AG10803 (cell line): ENCODE data around the gene NTRK2.
"Not testable (repeated sequence)": the region's sequence is repeated elsewhere in the genome, so short reads cannot be mapped to it uniquely, and the experiment has no call there.

Experiments
- DNase-seq: peaks from one replicate; pipeline ENCODE4 v3.0.0; 2010; ENCODE audit warnings: low read depth
- H3K4me3 ChIP-seq: 2 replicates; pipeline ENCODE4 v1.5.1; 2011; ENCODE audit warnings: mild to moderate bottlenecking, low read length, control low read depth
- CTCF ChIP-seq: conservative IDR thresholded peaks from 2 replicates; pipeline ENCODE4 v1.5.1; 2011; ENCODE audit warnings: mild to moderate bottlenecking, low read length, control low read depth, inconsistent platforms

The NTRK2 gene

GRCh38 chr9:84886866-84887265 lies 217.3 kb downstream of the NTRK2 start:
- no peak for DNase-seq
- no peak overlapping the region for H3K4me3 ChIP-seq
- TF ChIP-seq CTCF = no peak

- TF ChIP-seq CTCF = no peak
- H3K4me3 ChIP-seq = no peak overlapping the region
- no peak for DNase-seq
Observed at GRCh38 chr9:84891924-84892323, 222.4 kb downstream of the NTRK2 start.

- TF ChIP-seq CTCF = no peak
- H3K4me3 ChIP-seq = no peak overlapping the region
- no peak for DNase-seq
Observed at GRCh38 chr9:84893419-84894128, 224.0 kb downstream of the NTRK2 start.

- no peak for TF ChIP-seq CTCF
- DNase-seq = no peak
- H3K4me3 ChIP-seq = no peak overlapping the region
Observed at GRCh38 chr9:84894859-84895258, 225.3 kb downstream of the NTRK2 start.

- DNase-seq = no peak
- TF ChIP-seq CTCF = no peak
- H3K4me3 ChIP-seq = no peak overlapping the region
Observed at GRCh38 chr9:84897362-84898094, 228.0 kb downstream of the NTRK2 start.

DNA sequence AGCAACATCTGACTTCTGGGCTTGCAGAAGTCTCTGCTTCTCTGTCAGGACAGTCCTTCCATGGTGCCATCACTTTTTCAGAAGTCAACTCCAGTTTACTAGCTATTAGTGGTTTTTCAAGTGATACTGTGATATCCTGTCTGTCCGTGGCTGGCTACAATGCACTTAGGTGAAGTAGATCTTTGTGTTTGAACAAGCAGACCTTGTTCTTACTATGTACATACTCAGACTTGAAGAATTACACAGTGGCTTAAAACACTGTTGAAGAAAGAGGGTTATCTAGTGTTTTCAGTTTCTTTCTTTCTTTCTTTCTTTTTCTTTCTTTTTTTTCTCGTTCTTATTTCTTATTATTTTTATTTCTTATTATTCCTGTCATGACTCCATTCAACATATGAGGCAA lies 228.7 kb downstream of the NTRK2 start:
- TF ChIP-seq CTCF = no peak
- DNase-seq = no peak
- no peak overlapping the region for H3K4me3 ChIP-seq

GRCh38 chr9:84898618-84899017 lies 229.1 kb downstream of the NTRK2 start:
- DNase-seq, H3K4me3 ChIP-seq: not testable (repeated sequence)
